Astrocyte of the cerebellum (primary cell): ENCODE data around the gene PROSER2.

Experiments used
- DNase-seq: peaks from one replicate; pipeline ENCODE4 v3.0.0-alpha.2; 2011; ENCODE audit warnings: low read depth
- H3K4me3 ChIP-seq: 2 replicates; pipeline ENCODE4 v1.5.1; 2011; ENCODE audit warnings: mild to moderate bottlenecking, low read depth, low read length, moderate library complexity
- in situ Hi-C: cut with HindIII; loops from 2 replicates; pipeline ENCODE4 v1.10.0; 2017; ENCODE audit warnings: low sequenced_read_pairs
- TF ChIP-seq, protein P1 (sequence below): IDR thresholded peaks from 2 replicates; pipeline ENCODE4 v1.5.1; 2012; ENCODE audit warnings: low read length, low read depth, moderate library complexity, mild to moderate bottlenecking; ENCODE audit errors: missing control alignments

The PROSER2 gene, protein sequence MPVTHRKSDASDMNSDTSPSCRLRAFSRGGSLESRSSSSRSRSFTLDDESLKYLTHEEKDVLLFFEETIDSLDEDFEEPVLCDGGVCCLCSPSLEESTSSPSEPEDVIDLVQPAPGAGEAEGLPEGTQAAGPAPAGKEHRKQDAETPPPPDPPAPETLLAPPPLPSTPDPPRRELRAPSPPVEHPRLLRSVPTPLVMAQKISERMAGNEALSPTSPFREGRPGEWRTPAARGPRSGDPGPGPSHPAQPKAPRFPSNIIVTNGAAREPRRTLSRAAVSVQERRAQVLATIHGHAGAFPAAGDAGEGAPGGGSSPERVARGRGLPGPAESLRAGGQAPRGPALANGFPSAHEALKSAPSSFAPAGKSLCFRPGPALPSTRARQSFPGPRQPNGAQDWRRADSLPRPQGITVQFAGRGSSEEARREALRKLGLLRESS

DNA sequence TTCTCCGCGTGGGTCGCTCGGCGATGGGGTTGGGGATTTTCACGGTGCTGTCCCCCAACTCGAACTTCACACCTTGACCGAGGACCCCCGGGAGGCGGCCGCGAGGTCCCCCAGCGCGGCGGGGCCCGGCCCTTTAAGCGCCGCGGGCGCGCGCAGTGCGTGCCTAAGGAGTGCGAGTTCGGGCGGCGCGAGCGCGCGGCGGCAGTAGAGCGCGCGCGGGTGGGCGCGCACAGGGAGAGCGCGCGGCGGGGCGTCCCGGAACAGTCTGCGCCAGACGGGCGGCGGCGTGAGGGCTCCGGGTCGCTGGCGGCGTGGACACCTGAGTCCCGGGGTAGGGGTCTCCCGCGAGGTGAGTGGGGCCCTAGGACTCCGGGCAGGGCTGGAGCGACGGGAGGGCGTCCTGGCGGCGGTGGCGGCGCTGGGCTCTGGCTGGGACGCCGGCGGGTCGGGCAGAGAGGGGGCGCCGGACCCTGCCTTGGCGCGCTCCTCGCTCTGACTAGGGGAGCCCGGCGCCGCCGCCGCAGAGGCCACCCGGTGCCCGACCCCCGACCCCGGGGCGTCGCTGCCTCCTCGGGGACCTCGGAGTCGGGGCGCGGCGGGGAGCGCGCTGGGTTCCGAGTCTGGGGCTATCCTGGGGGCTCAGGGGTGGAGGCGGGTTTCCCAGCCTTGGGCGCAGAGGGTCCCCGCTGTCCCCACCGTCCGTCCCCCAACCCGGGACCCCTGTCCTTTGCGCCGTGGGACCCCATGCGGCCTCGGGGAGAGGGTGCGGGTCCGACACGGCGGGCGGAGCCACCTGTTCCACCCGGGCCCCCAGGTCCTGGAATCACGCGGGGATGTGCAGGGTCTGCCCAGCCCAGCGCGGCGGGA is at the start of gene PROSER2:
TSS of gene PROSER2 (plus strand) at position 235 of the 867 bp plus-strand sequence. CDS start 28,722 bp downstream, outside the sequence.
- no peak for DNase-seq
- TF ChIP-seq, protein P1, sequence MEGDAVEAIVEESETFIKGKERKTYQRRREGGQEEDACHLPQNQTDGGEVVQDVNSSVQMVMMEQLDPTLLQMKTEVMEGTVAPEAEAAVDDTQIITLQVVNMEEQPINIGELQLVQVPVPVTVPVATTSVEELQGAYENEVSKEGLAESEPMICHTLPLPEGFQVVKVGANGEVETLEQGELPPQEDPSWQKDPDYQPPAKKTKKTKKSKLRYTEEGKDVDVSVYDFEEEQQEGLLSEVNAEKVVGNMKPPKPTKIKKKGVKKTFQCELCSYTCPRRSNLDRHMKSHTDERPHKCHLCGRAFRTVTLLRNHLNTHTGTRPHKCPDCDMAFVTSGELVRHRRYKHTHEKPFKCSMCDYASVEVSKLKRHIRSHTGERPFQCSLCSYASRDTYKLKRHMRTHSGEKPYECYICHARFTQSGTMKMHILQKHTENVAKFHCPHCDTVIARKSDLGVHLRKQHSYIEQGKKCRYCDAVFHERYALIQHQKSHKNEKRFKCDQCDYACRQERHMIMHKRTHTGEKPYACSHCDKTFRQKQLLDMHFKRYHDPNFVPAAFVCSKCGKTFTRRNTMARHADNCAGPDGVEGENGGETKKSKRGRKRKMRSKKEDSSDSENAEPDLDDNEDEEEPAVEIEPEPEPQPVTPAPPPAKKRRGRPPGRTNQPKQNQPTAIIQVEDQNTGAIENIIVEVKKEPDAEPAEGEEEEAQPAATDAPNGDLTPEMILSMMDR, result no peak
- H3K4me3 ChIP-seq, result peak within 1 kb of the TSS; percentile 65
- in situ Hi-C loops, result loop anchor here (5.0 kb wide), 1 partner anchor 49 kb away; no protein-coding TSS in a partner anchor

DNA sequence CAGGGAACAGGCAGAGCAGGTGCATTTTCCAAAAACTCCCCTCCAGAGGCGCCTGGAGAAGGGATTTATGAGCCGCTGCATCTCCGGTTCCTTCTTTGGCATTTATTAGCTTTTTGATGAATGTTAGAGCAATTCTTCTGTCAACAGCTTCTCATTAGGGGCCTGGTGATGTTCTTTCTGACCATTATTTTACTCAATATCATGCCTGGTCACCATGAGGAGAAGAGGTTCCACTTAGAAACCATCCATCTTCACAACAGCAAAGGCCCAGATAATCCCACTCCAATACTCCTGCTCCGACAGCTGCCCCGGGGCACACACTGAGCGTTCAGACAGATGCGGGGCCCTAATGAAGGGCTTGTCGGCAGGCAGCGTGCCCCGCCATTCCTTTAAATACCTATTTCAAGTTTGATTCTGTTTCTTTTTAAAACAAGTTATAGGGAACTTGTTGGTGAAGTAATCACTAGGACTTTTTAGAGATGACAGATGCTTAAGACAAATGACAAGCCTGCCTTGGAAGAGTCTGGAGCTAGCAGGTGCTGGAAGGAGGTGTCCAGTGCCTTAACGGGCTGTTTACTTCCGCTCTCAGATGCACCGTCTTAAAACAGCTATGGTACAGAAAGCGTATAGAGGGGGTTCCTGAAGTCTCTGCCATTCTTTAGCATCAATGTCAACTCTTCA is 49.3 kb upstream of the PROSER2 start:
- TF ChIP-seq, protein P1, result no peak
- H3K4me3 ChIP-seq, result no peak overlapping the region
- in situ Hi-C loops, result no loop called here
- no peak for DNase-seq

DNA sequence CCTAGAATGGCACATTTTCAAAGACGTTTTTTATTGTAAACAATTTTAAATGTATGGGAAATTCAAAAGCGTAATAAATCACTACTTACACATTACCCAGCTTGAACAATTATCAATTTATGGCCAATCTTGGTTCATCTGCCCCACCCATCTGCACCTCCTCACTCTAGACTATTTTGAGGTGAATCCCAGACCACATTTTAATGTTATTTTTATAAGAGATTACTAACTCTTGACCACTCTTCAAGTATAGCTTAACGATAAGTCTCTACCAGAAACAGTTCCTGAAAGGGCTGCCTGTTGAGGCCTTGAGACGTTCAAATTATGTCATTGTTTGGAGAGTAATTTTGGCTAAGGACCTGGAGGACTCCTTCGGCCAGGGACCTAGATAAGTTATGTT is 47.7 kb upstream of the PROSER2 start:
- in situ Hi-C loops, result no loop called here
- TF ChIP-seq, protein P1, result no peak
- no peak overlapping the region for H3K4me3 ChIP-seq
- DNase-seq, result no peak

DNA sequence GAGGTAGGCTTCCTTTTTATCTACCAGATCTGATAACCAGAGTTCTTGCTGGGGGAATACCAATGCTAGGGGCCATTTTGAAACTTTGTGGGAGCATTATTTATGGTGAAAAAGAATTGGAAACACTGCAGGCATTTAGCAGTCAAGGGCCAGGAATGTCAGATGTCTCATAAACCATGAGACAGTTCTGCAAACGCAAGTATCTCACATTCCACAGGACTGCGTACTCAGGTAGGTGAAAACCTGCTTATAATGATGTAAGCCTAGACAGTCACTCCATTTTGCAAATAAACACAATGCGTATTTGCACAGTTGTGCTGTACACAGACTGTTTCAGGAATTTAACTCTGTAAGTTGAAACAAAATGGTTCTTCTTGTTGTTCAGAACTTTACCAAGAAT is 47.1 kb upstream of the PROSER2 start:
- TF ChIP-seq, protein P1, result no peak
- in situ Hi-C loops, result no loop called here
- DNase-seq, result no peak
- no peak overlapping the region for H3K4me3 ChIP-seq

DNA sequence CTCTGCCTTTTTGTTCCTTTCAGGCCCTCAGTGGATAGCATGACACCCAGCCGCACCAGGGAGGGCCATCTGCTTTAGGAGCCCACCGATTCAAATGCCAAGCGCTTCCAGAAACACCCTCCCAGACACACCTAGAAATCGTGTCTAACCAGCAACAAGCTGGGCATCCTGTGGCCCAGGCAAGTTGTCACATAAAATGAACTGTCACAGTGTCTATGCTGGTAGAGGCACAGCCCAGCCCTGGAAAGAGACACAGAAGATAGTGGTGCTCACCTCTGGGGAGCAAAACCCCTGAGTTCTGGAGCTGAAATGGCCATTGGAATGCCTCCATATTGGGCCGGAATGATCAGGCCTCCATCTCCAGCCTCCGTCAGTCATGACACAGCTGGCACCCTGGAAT is 42.0 kb upstream of the PROSER2 start:
- TF ChIP-seq, protein P1, result no peak
- H3K4me3 ChIP-seq, result no peak overlapping the region
- in situ Hi-C loops, result loop anchor here (5.0 kb wide), 1 partner anchor 46 kb away; no protein-coding TSS in a partner anchor
- no peak for DNase-seq
